ENCODE measurements around the gene ME1.

Gene ME1

GRCh38 chr6:83436674-83437073 is 5.8 kb upstream of the ME1 start:
- no peak overlapping the region for H3K27ac ChIP-seq (ENCODE audit: low read depth, low read length)
- no peak overlapping the region for H3K4me3 ChIP-seq (ENCODE audit: low read depth in 1 of 2, low read length in 2 of 2)
- no peak overlapping the region for H3K9ac ChIP-seq (ENCODE audit: low read depth in 1 of 2, low read length in 2 of 2)

GRCh38 chr6:83433177-83433576 is 2.3 kb upstream of the ME1 start:
- Histone ChIP-seq H3K27me3 (ENCODE audit: control insufficient read depth in 1 of 2, insufficient read depth in 2 of 2, low read length in 2 of 2) (no peaks in the 10 kb centered on the region), H3K9ac (ENCODE audit: low read depth in 1 of 2, low read length in 2 of 2) (no peak overlapping the region), H3K4me1 (ENCODE audit: control insufficient read depth in 1 of 2, insufficient read depth in 2 of 2, low read length in 2 of 2) (peaks cover 10 to 13% of the 10 kb centered on the region in 2 donors), H3K9me3 (ENCODE audit: control insufficient read depth in 1 of 2, low read length in 2 of 2) (no peaks in the 10 kb centered on the region), H3K27ac (ENCODE audit: low read depth, low read length) (no peak overlapping the region), H3K36me3 (ENCODE audit: control insufficient read depth in 1 of 2, insufficient read depth in 2 of 2, low read length in 2 of 2) (no peaks in the 10 kb centered on the region), H3K4me3 (ENCODE audit: low read depth in 1 of 2, low read length in 2 of 2) (no peak overlapping the region)

More at GRCh38 chr6:83436674-83437073, 5.8 kb upstream of the ME1 start:
- Histone ChIP-seq H3K4me1 (ENCODE audit: control insufficient read depth in 1 of 2, insufficient read depth in 2 of 2, low read length in 2 of 2) (peaks cover 3 to 13% of the 10 kb centered on the region in 2 donors), H3K36me3 (ENCODE audit: control insufficient read depth in 1 of 2, insufficient read depth in 2 of 2, low read length in 2 of 2) (no peaks in the 10 kb centered on the region), H3K9me3 (ENCODE audit: control insufficient read depth in 1 of 2, low read length in 2 of 2) (no peaks in the 10 kb centered on the region), H3K27me3 (ENCODE audit: control insufficient read depth in 1 of 2, insufficient read depth in 2 of 2, low read length in 2 of 2) (no peaks in the 10 kb centered on the region)

- Histone ChIP-seq H3K9me3 (ENCODE audit: control insufficient read depth in 1 of 2, low read length in 2 of 2) (no peaks in the 10 kb centered on the region), H3K4me1 (ENCODE audit: control insufficient read depth in 1 of 2, insufficient read depth in 2 of 2, low read length in 2 of 2) (peaks cover 10 to 13% of the 10 kb centered on the region in 2 donors), H3K4me3 (ENCODE audit: low read depth in 1 of 2, low read length in 2 of 2) (peak overlapping the region in 1 of 2 donors; percentile 31), H3K9ac (ENCODE audit: low read depth in 1 of 2, low read length in 2 of 2) (no peak overlapping the region), H3K36me3 (ENCODE audit: control insufficient read depth in 1 of 2, insufficient read depth in 2 of 2, low read length in 2 of 2) (no peaks in the 10 kb centered on the region), H3K27ac (ENCODE audit: low read depth, low read length) (no peak overlapping the region), H3K27me3 (ENCODE audit: control insufficient read depth in 1 of 2, insufficient read depth in 2 of 2, low read length in 2 of 2) (no peaks in the 10 kb centered on the region)
Observed at GRCh38 chr6:83432636-83433035, 1.8 kb upstream of the ME1 start.

GRCh38 chr6:83431545-83432155 is 799 bp upstream of the ME1 start:
- Histone ChIP-seq H3K9ac (ENCODE audit: low read depth in 1 of 2, low read length in 2 of 2) (peak overlapping the region; percentile 55 to 75), H3K36me3 (ENCODE audit: control insufficient read depth in 1 of 2, insufficient read depth in 2 of 2, low read length in 2 of 2) (no peaks in the 10 kb centered on the region), H3K9me3 (ENCODE audit: control insufficient read depth in 1 of 2, low read length in 2 of 2) (no peaks in the 10 kb centered on the region), H3K27ac (ENCODE audit: low read depth, low read length) (peak overlapping the region; percentile 82), H3K4me3 (ENCODE audit: low read depth in 1 of 2, low read length in 2 of 2) (peak overlapping the region; percentile 64 to 90), H3K27me3 (ENCODE audit: control insufficient read depth in 1 of 2, insufficient read depth in 2 of 2, low read length in 2 of 2) (no peaks in the 10 kb centered on the region), H3K4me1 (ENCODE audit: control insufficient read depth in 1 of 2, insufficient read depth in 2 of 2, low read length in 2 of 2) (peaks cover 10 to 13% of the 10 kb centered on the region in 2 donors)

- Histone ChIP-seq H3K9ac (ENCODE audit: low read depth in 1 of 2, low read length in 2 of 2) (peak overlapping the region; percentile 35 to 68), H3K4me3 (ENCODE audit: low read depth in 1 of 2, low read length in 2 of 2) (peak overlapping the region; percentile 64 to 90), H3K27me3 (ENCODE audit: control insufficient read depth in 1 of 2, insufficient read depth in 2 of 2, low read length in 2 of 2) (no peaks in the 10 kb centered on the region), H3K27ac (ENCODE audit: low read depth, low read length) (peak overlapping the region; percentile 67), H3K9me3 (ENCODE audit: control insufficient read depth in 1 of 2, low read length in 2 of 2) (no peaks in the 10 kb centered on the region), H3K36me3 (ENCODE audit: control insufficient read depth in 1 of 2, insufficient read depth in 2 of 2, low read length in 2 of 2) (no peaks in the 10 kb centered on the region), H3K4me1 (ENCODE audit: control insufficient read depth in 1 of 2, insufficient read depth in 2 of 2, low read length in 2 of 2) (peaks cover 10 to 13% of the 10 kb centered on the region in 2 donors)
Observed at GRCh38 chr6:83429857-83430610, 817 bp downstream of the ME1 start.

GRCh38 chr6:83429269-83429668 is 1.6 kb downstream of the ME1 start:
- H3K9ac ChIP-seq (ENCODE audit: low read depth in 1 of 2, low read length in 2 of 2): no peak overlapping the region

GRCh38 chr6:83424392-83425018 is 6.3 kb downstream of the ME1 start:
- Histone ChIP-seq H3K4me1 (ENCODE audit: control insufficient read depth in 1 of 2, insufficient read depth in 2 of 2, low read length in 2 of 2) (peaks cover 13 to 17% of the 10 kb centered on the region in 2 donors), H3K27me3 (ENCODE audit: control insufficient read depth in 1 of 2, insufficient read depth in 2 of 2, low read length in 2 of 2) (no peaks in the 10 kb centered on the region), H3K27ac (ENCODE audit: low read depth, low read length) (no peak overlapping the region), H3K9ac (ENCODE audit: low read depth in 1 of 2, low read length in 2 of 2) (no peak overlapping the region), H3K9me3 (ENCODE audit: control insufficient read depth in 1 of 2, low read length in 2 of 2) (peaks cover 4 to 6% of the 10 kb centered on the region in 2 donors), H3K4me3 (ENCODE audit: low read depth in 1 of 2, low read length in 2 of 2) (no peak overlapping the region), H3K36me3 (ENCODE audit: control insufficient read depth in 1 of 2, insufficient read depth in 2 of 2, low read length in 2 of 2) (peaks cover 0 to 5% of the 10 kb centered on the region in 2 donors)

More at GRCh38 chr6:83429269-83429668, 1.6 kb downstream of the ME1 start:
- no peaks in the 10 kb centered on the region for H3K27me3 ChIP-seq (ENCODE audit: control insufficient read depth in 1 of 2, insufficient read depth in 2 of 2, low read length in 2 of 2)
- H3K4me1 ChIP-seq (ENCODE audit: control insufficient read depth in 1 of 2, insufficient read depth in 2 of 2, low read length in 2 of 2): peaks cover 10 to 12% of the 10 kb centered on the region in 2 donors
- H3K4me3 ChIP-seq (ENCODE audit: low read depth in 1 of 2, low read length in 2 of 2): peak overlapping the region in 1 of 2 donors; percentile 90
- H3K36me3 ChIP-seq (ENCODE audit: control insufficient read depth in 1 of 2, insufficient read depth in 2 of 2, low read length in 2 of 2): peaks cover 0 to 5% of the 10 kb centered on the region in 2 donors
- peaks cover 4 to 6% of the 10 kb centered on the region in 2 donors for H3K9me3 ChIP-seq (ENCODE audit: control insufficient read depth in 1 of 2, low read length in 2 of 2)
- H3K27ac ChIP-seq (ENCODE audit: low read depth, low read length): no peak overlapping the region

- H3K4me3 ChIP-seq (ENCODE audit: low read depth in 1 of 2, low read length in 2 of 2): no peak overlapping the region
- peaks cover 13 to 23% of the 10 kb centered on the region in 2 donors for H3K4me1 ChIP-seq (ENCODE audit: control insufficient read depth in 1 of 2, insufficient read depth in 2 of 2, low read length in 2 of 2)
- no peak overlapping the region for H3K27ac ChIP-seq (ENCODE audit: low read depth, low read length)
- H3K9ac ChIP-seq (ENCODE audit: low read depth in 1 of 2, low read length in 2 of 2): no peak overlapping the region
- no peaks in the 10 kb centered on the region for H3K36me3 ChIP-seq (ENCODE audit: control insufficient read depth in 1 of 2, insufficient read depth in 2 of 2, low read length in 2 of 2)
- no peaks in the 10 kb centered on the region for H3K27me3 ChIP-seq (ENCODE audit: control insufficient read depth in 1 of 2, insufficient read depth in 2 of 2, low read length in 2 of 2)
- no peaks in the 10 kb centered on the region for H3K9me3 ChIP-seq (ENCODE audit: control insufficient read depth in 1 of 2, low read length in 2 of 2)
Observed at GRCh38 chr6:83417880-83418663, 12.8 kb downstream of the ME1 start.

GRCh38 chr6:83413068-83413467 is 17.8 kb downstream of the ME1 start:
- H3K27ac ChIP-seq (ENCODE audit: low read depth, low read length): no peak overlapping the region
- no peak overlapping the region for H3K4me3 ChIP-seq (ENCODE audit: low read depth in 1 of 2, low read length in 2 of 2)
- H3K36me3 ChIP-seq (ENCODE audit: control insufficient read depth in 1 of 2, insufficient read depth in 2 of 2, low read length in 2 of 2): no peaks in the 10 kb centered on the region
- H3K9ac ChIP-seq (ENCODE audit: low read depth in 1 of 2, low read length in 2 of 2): no peak overlapping the region
- H3K4me1 ChIP-seq (ENCODE audit: control insufficient read depth in 1 of 2, insufficient read depth in 2 of 2, low read length in 2 of 2): peaks cover 0 to under 1% of the 10 kb centered on the region in 2 donors
- no peaks in the 10 kb centered on the region for H3K27me3 ChIP-seq (ENCODE audit: control insufficient read depth in 1 of 2, insufficient read depth in 2 of 2, low read length in 2 of 2)
- no peaks in the 10 kb centered on the region for H3K9me3 ChIP-seq (ENCODE audit: control insufficient read depth in 1 of 2, low read length in 2 of 2)
